KOPT-K1 (cell line): Measurements from ENCODE around the gene TES.

Experiments used
- H3K27ac ChIP-seq: fragments of 200-600 bp; sonication (generic); 2 replicates; pipeline ENCODE4 v1.5.1; 2016; ENCODE audit warnings: antibody characterized with exemption, mild to moderate bottlenecking, low read depth, low read length; ENCODE audit not compliant: poor library complexity, severe bottlenecking
- H3K36me3 ChIP-seq: fragments of 200-600 bp; sonication (generic); 2 replicates; pipeline ENCODE4 v1.5.1; 2017; ENCODE audit warnings: antibody characterized with exemption, mild to moderate bottlenecking, low read length, moderate library complexity; ENCODE audit not compliant: insufficient read depth
- H3K9me3 ChIP-seq: fragments of 200-600 bp; sonication (generic); 2 replicates; pipeline ENCODE4 v1.5.1; 2017; ENCODE audit warnings: antibody characterized with exemption, low read length, mild to moderate bottlenecking; ENCODE audit not compliant: insufficient read depth, poor library complexity, severe bottlenecking

Gene TES

DNA sequence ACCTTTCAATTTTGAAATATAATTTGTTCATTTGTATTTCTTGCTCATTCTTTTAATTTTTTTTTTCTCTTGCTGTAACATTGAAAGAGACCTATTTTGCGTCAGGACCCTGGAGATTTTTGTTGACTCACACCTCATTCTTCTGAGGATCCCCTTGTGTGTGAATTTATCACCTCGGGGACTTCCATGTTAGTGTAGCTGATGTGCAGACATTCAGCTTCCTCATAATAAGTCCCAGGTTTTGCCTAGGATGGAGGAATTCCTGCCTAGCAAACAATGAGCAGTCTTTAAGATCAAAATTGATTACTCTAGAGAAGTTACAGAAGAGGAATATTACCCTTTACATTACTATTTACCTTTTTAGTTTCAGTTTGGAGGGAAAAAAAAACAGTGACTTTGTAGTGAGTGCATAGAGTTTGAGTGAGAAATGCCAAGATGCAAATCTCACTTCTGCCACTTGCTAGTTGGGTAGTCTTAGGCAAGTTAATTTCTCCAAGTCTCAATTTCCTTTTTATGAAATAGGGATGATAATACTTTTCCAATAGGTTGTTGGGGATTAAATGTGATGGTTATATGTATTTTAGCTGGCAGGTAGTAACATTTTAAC is 14.3 kb downstream of the TES start:
- Histone ChIP-seq H3K27ac (no peak overlapping the region), H3K36me3 (no peaks in the 10 kb centered on the region)

DNA sequence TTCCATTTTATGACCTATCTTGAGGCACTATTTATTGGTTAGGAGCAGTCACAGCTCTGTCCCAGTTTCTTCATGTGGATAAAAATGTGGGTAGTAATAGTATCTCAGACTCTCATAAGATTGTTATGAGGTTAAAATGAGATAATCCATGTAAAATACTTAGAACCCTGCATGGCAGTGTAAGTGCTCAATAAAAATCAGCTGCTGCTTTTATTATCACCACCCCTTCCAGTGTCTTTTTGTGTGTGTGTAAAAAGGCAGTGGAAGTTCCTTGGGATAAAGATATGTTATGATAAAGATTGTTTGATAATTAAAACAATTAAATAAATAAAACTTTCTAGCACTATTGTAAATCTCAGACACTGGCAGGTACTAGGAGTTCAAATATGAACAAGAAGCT is 15.5 kb downstream of the TES start:
- no peaks in the 10 kb centered on the region for H3K36me3 ChIP-seq
- H3K27ac ChIP-seq: no peak overlapping the region
- H3K9me3 ChIP-seq: no peaks in the 10 kb centered on the region

More for the DNA sequence above, 14.3 kb downstream of the TES start:
- no peaks in the 10 kb centered on the region for H3K9me3 ChIP-seq

DNA sequence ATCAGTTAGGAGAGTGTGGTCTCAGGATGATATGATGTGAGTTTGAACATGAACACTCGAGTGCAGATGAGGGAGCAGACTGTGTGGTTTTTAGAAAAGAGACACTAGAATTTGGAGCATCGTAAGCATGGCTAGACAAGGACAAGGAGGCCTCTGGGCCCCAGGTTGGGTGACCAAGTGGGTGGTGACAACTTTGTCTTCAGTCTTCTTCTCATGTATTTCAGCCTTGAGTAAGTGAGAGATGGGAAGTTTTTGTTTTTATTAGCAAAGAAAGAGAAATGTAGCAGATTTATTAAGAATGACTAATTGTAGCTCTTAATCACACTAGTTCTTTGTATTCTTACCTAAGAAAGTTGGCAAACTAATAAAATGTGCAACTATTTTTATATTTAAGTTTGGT is 16.3 kb downstream of the TES start:
- no peak overlapping the region for H3K27ac ChIP-seq
- H3K36me3 ChIP-seq: no peaks in the 10 kb centered on the region
- no peaks in the 10 kb centered on the region for H3K9me3 ChIP-seq

DNA sequence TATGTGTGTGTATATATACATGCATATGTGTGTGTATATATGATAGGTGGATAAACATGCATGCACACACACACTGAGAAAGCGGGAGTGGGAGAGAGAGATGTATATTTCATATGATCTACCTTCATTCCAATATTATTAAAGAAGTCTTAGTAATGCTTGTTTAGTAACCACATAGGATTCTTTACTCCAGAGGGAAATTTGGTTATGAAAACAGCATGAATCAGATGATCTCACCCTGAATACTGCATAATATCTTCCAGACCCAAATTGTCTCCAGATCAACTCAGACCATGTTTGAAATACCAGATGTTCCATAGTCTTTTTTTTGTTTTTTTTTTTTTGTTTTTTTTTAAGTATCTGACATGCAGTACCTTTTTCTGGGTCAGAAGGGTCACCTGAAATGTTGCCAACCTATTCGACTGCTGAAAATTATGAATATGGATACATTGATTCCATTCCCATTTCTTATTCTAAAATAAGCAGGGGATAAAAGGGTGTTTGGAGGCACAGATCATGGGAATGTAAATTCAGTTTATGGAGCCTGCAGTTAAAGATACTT is 17.4 kb downstream of the TES start:
- H3K27ac ChIP-seq: no peak overlapping the region
- H3K36me3 ChIP-seq: no peaks in the 10 kb centered on the region
- H3K9me3 ChIP-seq: no peaks in the 10 kb centered on the region

DNA sequence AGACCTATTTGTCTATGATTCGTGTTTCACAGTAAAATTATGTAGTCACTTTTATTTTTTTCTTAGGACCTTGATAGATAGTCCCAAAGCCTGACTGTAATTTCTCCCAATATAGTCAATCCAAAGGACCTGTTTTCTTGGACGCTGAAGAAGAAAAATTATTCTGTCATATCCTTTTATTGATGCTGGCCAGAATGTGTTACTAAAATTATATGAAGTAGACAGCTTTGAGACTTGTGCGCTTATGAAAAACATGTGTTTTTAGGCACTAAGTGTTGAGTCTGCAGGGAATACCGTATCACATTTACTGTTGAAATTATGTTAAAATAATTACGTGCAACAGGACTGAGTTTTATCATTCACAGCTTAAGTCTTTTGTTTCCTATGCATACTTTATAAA is 17.9 kb downstream of the TES start:
- H3K36me3 ChIP-seq: no peaks in the 10 kb centered on the region
- H3K9me3 ChIP-seq: no peaks in the 10 kb centered on the region
- no peak overlapping the region for H3K27ac ChIP-seq

DNA sequence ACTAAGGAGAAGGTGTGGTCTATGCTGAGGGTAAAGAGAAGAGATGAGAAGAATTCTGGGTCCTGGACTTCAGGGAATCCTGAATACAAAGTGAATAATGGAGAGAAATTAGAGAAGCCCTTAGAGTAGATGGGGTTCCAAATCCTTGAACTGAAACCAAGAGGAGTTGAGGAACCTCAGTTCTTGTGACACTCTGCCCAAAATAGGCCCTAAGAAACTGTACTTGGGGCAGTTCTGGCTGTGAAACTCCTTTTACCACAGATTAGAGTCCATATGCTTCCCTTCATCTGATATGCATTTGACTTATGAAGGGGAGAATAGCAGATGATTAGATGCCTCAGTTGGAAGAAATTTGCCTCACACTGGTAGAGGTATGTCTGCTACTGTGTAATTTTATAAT is 19.0 kb downstream of the TES start:
- Histone ChIP-seq H3K9me3 (no peaks in the 10 kb centered on the region), H3K27ac (no peak overlapping the region), H3K36me3 (no peaks in the 10 kb centered on the region)

DNA sequence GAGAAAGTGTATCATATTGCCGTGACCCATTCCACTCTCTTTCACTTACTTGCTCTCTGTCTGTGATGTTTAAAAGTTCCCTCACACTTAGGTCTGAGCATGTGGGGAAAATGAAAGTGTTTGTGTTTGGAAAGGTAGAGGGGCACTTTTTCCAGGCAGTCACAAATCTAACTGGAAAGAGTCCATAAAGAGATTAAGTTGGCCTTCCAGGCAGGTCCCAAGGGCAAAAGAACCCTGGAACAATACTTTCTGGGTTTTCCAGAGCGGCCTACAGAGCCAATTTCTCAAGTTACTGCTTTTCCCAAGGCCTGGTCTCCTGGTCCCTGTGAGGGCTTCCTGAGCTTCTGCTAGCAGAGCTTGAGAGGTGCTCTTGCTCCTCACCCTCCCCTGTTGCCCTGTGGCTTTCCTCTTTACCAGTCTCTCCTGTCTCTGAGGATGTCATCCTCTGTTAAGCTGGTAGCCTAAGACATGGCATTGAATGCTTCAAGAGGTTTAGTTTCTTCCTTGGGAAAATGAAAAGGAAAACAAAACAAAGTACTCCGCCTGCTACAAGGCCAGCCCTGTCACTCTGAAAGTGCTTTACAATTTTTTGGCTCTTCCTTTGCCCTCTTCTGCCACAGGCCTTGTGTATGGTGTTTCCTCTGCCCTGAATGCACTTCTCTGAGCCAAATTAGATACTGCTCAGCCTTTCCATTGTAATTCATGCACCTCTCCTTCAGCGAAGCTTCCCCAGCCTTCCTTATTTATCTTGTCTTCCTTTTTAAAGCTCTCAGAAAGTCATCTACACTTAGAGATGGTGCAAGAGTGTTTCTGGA is 20.1 kb downstream of the TES start:
- no peaks in the 10 kb centered on the region for H3K36me3 ChIP-seq
- H3K9me3 ChIP-seq: no peaks in the 10 kb centered on the region
- peak overlapping the region; percentile 33 for H3K27ac ChIP-seq

DNA sequence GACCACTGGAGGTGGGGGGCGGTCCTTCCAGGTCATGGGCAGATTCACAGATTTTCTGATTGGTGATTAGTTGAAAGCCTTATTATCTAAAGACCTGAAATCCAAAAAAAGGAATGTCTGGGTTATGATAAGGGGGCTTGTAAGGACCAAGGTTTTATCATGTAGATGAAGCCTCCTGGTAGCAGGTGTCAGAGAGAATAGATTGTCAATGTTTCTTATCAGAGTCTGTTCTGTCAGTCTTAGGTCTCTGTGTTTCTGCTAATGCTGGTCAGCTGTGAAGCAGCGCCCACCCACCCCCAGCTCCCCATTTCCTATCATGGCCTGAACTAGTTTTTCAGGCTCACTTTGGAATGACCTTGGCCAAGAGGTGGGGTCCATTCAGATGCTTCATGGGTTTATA is 21.2 kb downstream of the TES start:
- Histone ChIP-seq H3K9me3 (no peaks in the 10 kb centered on the region), H3K27ac (no peak overlapping the region), H3K36me3 (no peaks in the 10 kb centered on the region)

DNA sequence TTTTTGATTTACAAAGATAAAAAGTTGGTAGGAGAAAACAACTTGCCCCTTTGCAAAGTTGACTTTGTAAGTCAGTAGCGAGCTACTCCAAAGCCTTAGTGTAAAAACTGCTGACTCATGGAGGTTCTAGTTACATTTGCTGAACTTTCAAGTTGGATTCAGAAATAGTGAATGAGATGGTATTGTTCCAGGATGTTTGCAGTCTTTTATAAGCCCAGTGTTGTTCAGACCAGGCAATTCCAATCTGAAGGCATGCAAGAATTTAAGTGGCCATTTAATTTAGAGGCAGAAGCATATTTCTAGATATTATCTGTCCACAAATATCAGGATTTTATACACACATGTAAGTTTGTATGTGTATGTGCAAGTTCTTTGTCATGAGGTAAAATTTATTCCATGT is 21.6 kb downstream of the TES start:
- Histone ChIP-seq H3K36me3 (no peaks in the 10 kb centered on the region), H3K9me3 (no peaks in the 10 kb centered on the region), H3K27ac (no peak overlapping the region)

DNA sequence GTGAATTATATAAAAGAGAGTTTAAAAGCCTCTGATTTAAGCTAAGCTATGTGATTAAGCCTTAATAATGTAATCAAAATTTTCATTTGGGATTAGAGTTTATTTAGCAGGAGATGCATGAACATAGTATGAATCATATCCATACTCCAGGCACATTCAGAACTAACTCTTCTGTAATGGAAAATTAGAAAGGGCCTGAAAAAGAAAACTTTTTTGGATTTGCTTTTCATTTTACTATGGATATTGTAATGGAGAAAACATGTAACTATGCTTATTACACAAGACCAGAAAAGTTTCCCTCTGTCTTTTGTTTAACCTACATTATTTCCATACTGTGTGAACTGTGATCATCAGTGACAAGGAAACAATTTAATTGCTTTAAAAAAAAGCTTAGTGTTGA is 22.0 kb downstream of the TES start:
- no peaks in the 10 kb centered on the region for H3K36me3 ChIP-seq
- no peak overlapping the region for H3K27ac ChIP-seq
- no peaks in the 10 kb centered on the region for H3K9me3 ChIP-seq

DNA sequence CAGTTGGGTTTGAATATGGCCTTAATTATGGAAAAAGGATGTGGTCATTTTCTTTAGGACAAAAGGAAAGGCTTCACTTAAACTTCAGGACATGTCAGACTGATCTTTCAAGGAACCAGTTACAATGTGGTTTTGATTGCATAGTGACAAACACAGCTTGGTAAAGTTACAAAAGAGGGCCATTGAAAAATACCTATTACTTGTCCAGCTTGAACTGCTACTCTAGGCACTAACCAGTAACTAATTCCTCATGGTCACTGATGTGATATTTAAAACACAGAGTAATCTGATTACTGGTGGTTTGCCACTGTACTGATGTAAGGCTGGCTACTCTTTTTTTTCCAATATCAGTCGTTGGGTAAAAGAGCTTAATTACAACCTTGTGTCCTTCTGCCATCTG is 22.6 kb downstream of the TES start:
- no peaks in the 10 kb centered on the region for H3K36me3 ChIP-seq
- H3K27ac ChIP-seq: no peak overlapping the region

DNA sequence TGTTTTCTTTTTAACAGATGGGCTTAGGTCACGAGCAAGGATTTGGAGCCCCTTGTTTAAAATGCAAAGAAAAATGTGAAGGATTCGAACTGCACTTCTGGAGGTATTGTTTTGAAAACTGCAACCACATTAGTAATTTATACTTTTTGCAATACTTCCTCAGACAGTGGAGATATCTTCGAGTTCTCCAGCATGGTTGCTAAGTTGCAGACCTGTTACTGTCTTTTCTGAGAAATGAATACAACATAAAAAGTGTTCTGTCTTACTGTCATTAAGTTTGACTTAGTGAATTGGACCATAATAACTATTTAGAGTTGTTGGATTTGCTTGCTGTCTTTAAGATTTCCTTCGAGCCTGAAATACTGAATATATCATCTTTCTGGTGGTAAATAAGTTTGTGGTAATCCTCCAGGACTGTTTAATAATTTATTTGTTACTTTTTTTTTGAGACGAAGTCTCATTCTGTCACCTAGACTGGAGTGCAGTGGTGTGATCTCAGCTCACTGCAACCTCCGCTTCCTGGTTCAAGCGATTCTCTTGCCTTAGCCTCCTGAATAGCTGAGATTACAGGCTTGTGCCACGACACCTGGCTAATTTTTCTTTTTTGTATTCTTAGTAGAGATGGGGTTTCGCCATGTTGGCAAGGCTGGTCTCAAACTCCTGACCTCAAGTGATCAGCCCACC is 24.3 kb downstream of the TES start:
- no peaks in the 10 kb centered on the region for H3K36me3 ChIP-seq
- no peaks in the 10 kb centered on the region for H3K9me3 ChIP-seq
- no peak overlapping the region for H3K27ac ChIP-seq

More for the DNA sequence above, 22.6 kb downstream of the TES start:
- no peaks in the 10 kb centered on the region for H3K9me3 ChIP-seq

DNA sequence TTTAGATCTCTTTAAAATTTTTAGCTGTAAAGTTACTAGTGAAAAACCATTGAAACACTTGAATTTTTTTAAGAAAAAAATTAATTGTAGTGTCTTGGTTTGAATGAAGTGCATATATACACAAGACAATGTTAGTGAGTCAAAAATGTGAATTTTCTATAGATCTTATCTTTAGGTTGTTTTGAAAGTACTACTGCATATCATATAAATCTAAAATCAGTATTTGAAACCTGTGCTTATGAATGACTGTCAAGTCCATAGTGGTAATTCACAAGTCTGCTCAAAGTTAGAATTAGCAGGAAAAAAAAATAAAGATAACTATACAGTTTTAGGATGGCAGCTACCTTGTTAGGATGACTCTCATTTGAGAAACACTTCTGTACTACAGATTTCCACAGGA is 25.0 kb downstream of the TES start:
- H3K36me3 ChIP-seq: no peaks in the 10 kb centered on the region
- H3K27ac ChIP-seq: no peak overlapping the region
- no peaks in the 10 kb centered on the region for H3K9me3 ChIP-seq

DNA sequence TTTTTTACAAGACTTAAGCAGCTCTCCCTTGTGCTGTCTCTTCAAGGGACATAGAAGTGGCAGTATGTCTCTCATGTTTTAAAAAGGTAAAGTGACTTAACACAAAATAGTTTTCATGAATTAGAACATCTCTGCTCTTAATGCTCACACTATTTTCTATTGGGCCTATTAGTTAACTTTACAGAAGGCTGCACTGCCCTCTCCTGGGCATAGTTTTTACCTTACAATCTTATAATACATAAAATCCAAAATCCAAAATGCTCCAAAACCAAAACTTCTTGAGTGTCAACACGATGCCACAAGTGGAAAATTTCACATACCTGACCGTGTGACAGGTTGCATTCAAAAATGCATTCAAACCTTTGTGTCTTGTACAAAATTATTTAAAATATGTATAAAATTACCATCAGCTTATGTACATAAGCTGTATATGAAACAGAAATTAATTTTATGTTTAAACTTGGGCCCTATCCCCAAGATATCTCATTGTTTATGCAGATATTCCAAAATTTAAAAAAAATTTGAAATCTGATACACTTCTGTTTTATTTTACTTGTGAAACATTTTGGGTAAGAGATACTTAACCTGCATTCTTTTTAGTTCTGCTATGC is 25.8 kb downstream of the TES start:
- H3K9me3 ChIP-seq: no peaks in the 10 kb centered on the region
- no peaks in the 10 kb centered on the region for H3K36me3 ChIP-seq
- no peak overlapping the region for H3K27ac ChIP-seq

DNA sequence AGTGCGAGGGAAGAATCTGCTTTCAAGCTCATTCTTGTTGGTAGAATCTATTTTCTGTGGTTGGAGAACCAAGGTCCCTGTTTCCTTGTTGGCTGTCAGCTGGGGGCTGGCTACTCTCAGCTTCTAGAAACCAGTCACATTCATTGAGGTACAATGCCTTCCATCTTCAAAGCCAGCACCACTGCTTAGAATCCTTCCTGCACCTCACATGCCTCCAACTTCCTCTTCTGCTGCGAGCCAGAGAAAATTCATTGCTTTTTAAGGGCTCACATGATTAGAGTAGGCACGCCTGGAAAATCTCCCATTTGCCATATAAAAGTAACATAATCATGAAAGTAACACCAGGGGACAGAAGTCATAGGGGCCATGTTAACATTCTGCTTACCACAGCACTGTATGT is 28.7 kb downstream of the TES start:
- peaks cover under 1% of the 10 kb centered on the region for H3K9me3 ChIP-seq
- H3K27ac ChIP-seq: no peak overlapping the region
- no peaks in the 10 kb centered on the region for H3K36me3 ChIP-seq
